D721Med (cell line): ENCODE data around the gene PAH.

ENCODE experiments used
- DNase-seq: peaks from one replicate; pipeline ENCODE4 v3.0.0; 2011; ENCODE audit warnings: low spot score; ENCODE audit not compliant: insufficient read length
- FAIRE-seq: peaks from 2 replicates; lab custom pipeline; 2011; peaks lifted over from hg19 to GRCh38; lab: Jason Lieb, UNC
- CTCF ChIP-seq: IDR thresholded peaks from 2 replicates; pipeline ENCODE4 v1.5.1; 2012; ENCODE audit warnings: mild to moderate bottlenecking, control low read depth; ENCODE audit not compliant: insufficient read depth; ENCODE audit errors: missing control alignments

Gene PAH

DNA sequence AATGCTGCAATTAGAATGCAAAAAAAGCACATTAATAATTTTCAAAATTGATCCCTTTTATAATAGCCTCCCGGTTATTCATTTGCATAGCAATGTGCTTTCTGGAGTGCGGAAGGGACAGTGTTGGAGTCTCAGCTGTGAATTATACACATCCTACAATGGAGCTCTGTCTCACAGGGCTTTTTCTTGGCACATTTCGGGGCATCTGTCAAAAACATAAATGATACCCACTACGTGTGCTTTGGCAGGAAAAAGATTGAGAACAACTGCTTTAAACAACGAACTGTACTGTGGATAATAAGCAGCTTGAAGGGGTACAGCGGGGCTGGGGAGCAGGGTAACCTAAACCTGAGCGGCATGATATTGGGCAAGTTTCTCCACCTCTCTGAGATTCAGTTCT lies 123.1 kb downstream of the PAH start:
- no peak for TF ChIP-seq CTCF
- FAIRE-seq (no peak), DNase-seq (no peak)
